HEK293 (cell line): Measurements from ENCODE around the gene ATP7B.

Experiments used
- CTCF ChIA-PET: fragments of 350-600 bp; formaldehyde crosslinking; extraction: SDS; loops from one replicate; lab custom pipeline; 2021; ENCODE audit warnings: antibody characterized with exemption; lab: Yijun Ruan, JAX
- POLR2A ChIA-PET: fragments of 300-600 bp; formaldehyde crosslinking; extraction: SDS; loops from one replicate; lab custom pipeline; 2020; ENCODE audit warnings: antibody characterized with exemption, inconsistent platforms; lab: Yijun Ruan, JAX
- H3K27ac ChIP-seq: fragments of 200-500 bp; sonication (Bioruptor generic); 2 replicates; pipeline ENCODE4 v1.5.1; 2014; ENCODE audit warnings: low read depth, low read length, control low read depth, inconsistent platforms; ENCODE audit errors: extremely low read depth
- H3K36me3 ChIP-seq, 2 experiments: fragments of 200-500 bp in 1 of 2; sonication (Bioruptor generic) in 1 of 2; 1 replicate in 1 of 2; 2 replicates in 1 of 2; pipeline ENCODE4 v1.5.1; 2014 to 2017; ENCODE audit warnings: inconsistent platforms in 2 of 2, low read length in 2 of 2; ENCODE audit not compliant: control insufficient read depth in 2 of 2, insufficient read depth in 1 of 2
- H3K4me1 ChIP-seq: fragments of 200-500 bp; sonication (Bioruptor generic); 2 replicates; pipeline ENCODE4 v1.5.1; 2014; ENCODE audit warnings: mild to moderate bottlenecking, low read length, inconsistent platforms; ENCODE audit not compliant: control insufficient read depth, insufficient read depth
- H3K4me3 ChIP-seq: 2 replicates; pipeline ENCODE4 v1.5.1; 2011; ENCODE audit warnings: low read depth, mild to moderate bottlenecking, control low read depth, low read length, moderate library complexity
- H3K9me3 ChIP-seq: fragments of 200-500 bp; sonication (Bioruptor generic); 2 replicates; pipeline ENCODE4 v1.5.1; 2014; ENCODE audit warnings: low read depth, low read length, inconsistent platforms; ENCODE audit not compliant: control insufficient read depth, insufficient read depth
- EGR2 ChIP-seq: fragments of 450-650 bp; formaldehyde crosslinking; IDR thresholded peaks from 2 replicates; pipeline ENCODE4 v1.5.1; 2016; ENCODE audit warnings: low read depth, missing biosample characterization, missing genetic modification characterization
- GLIS2 ChIP-seq: fragments of 450-650 bp; formaldehyde crosslinking; IDR thresholded peaks from 2 replicates; pipeline ENCODE4 v1.5.1; 2016; ENCODE audit warnings: missing biosample characterization, missing genetic modification characterization
- IKZF3 ChIP-seq: fragments of 450-650 bp; IDR thresholded peaks from 2 replicates; pipeline ENCODE4 v1.5.0; 2018; ENCODE audit warnings: missing biosample characterization, mild to moderate bottlenecking, missing genetic modification characterization, moderate library complexity
- KLF10 ChIP-seq: fragments of 450-650 bp; IDR thresholded peaks from 2 replicates; pipeline ENCODE4 v1.5.1; 2018; ENCODE audit warnings: missing biosample characterization, mild to moderate bottlenecking, missing genetic modification characterization
- OSR2 ChIP-seq: fragments of 450-650 bp; formaldehyde crosslinking; IDR thresholded peaks from 2 replicates; pipeline ENCODE4 v1.5.1; 2016; ENCODE audit warnings: missing biosample characterization, missing genetic modification characterization
- SP3 ChIP-seq: fragments of 450-650 bp; formaldehyde crosslinking; IDR thresholded peaks from 2 replicates; pipeline ENCODE4 v1.5.1; 2016; ENCODE audit warnings: missing biosample characterization, missing genetic modification characterization
- ZFP69B ChIP-seq: fragments of 450-650 bp; formaldehyde crosslinking; IDR thresholded peaks from 2 replicates; pipeline ENCODE4 v1.5.1; 2016; ENCODE audit warnings: missing biosample characterization, missing genetic modification characterization
- ZNF132 ChIP-seq: fragments of 450-650 bp; formaldehyde crosslinking; IDR thresholded peaks from 2 replicates; pipeline ENCODE4 v1.5.1; 2017; ENCODE audit warnings: missing biosample characterization, missing genetic modification characterization, borderline replicate concordance
- ZNF133 ChIP-seq: fragments of 450-650 bp; formaldehyde crosslinking; IDR thresholded peaks from 2 replicates; pipeline ENCODE4 v1.5.1; 2016; ENCODE audit warnings: missing biosample characterization, missing genetic modification characterization
- ZNF175 ChIP-seq: fragments of 450-650 bp; formaldehyde crosslinking; IDR thresholded peaks from 2 replicates; pipeline ENCODE4 v1.5.1; 2016; ENCODE audit warnings: missing biosample characterization, missing genetic modification characterization
- ZNF221 ChIP-seq: fragments of 450-650 bp; formaldehyde crosslinking; IDR thresholded peaks from 2 replicates; pipeline ENCODE4 v1.5.1; 2017; ENCODE audit warnings: missing biosample characterization, missing genetic modification characterization, borderline replicate concordance
- ZNF292 ChIP-seq: fragments of 450-650 bp; formaldehyde crosslinking; IDR thresholded peaks from 2 replicates; pipeline ENCODE4 v1.5.1; 2016; ENCODE audit warnings: low read depth, missing biosample characterization, missing genetic modification characterization, borderline replicate concordance
- ZNF350 ChIP-seq: fragments of 450-650 bp; formaldehyde crosslinking; IDR thresholded peaks from 2 replicates; pipeline ENCODE4 v1.5.0; 2017; ENCODE audit warnings: missing biosample characterization, mild to moderate bottlenecking, missing genetic modification characterization
- ZNF366 ChIP-seq: fragments of 450-650 bp; formaldehyde crosslinking; conservative IDR thresholded peaks from 2 replicates; pipeline ENCODE4 v1.5.1; 2016; ENCODE audit warnings: missing biosample characterization, missing genetic modification characterization
- ZNF48 ChIP-seq: fragments of 450-650 bp; formaldehyde crosslinking; IDR thresholded peaks from 2 replicates; pipeline ENCODE4 v1.5.1; 2016; ENCODE audit warnings: missing biosample characterization, missing genetic modification characterization
- ZNF514 ChIP-seq: fragments of 450-650 bp; formaldehyde crosslinking; IDR thresholded peaks from 2 replicates; pipeline ENCODE4 v1.5.1; 2016; ENCODE audit warnings: missing biosample characterization, missing genetic modification characterization
- ZNF549 ChIP-seq: fragments of 450-650 bp; IDR thresholded peaks from 2 replicates; pipeline ENCODE4 v1.5.1; 2018; ENCODE audit warnings: missing biosample characterization, missing genetic modification characterization, mild to moderate bottlenecking, inconsistent platforms, moderate library complexity
- ZNF555 ChIP-seq: fragments of 450-650 bp; formaldehyde crosslinking; conservative IDR thresholded peaks from 2 replicates; pipeline ENCODE4 v1.5.1; 2017; ENCODE audit warnings: missing biosample characterization, mild to moderate bottlenecking, missing genetic modification characterization, inconsistent platforms
- ZNF624 ChIP-seq: fragments of 450-650 bp; formaldehyde crosslinking; IDR thresholded peaks from 2 replicates; pipeline ENCODE4 v1.5.1; 2017; ENCODE audit warnings: missing biosample characterization, missing genetic modification characterization
- ZNF76 ChIP-seq: fragments of 450-650 bp; formaldehyde crosslinking; IDR thresholded peaks from 2 replicates; pipeline ENCODE4; 2016; ENCODE audit warnings: low read depth, missing biosample characterization, missing genetic modification characterization, borderline replicate concordance
- TF ChIP-seq, protein P1 (sequence below): fragments of 450-650 bp; formaldehyde crosslinking; IDR thresholded peaks from 2 replicates; pipeline ENCODE4 v1.5.1; 2016; ENCODE audit warnings: missing biosample characterization, missing genetic modification characterization
- TF ChIP-seq, protein P2 (sequence below): fragments of 450-650 bp; formaldehyde crosslinking; IDR thresholded peaks from 2 replicates; pipeline ENCODE4 v1.5.1; 2016; ENCODE audit warnings: missing biosample characterization, missing genetic modification characterization
- TF ChIP-seq, protein P3 (sequence below): fragments of 450-650 bp; formaldehyde crosslinking; IDR thresholded peaks from 2 replicates; pipeline ENCODE4 v1.5.1; 2016; ENCODE audit warnings: missing biosample characterization, missing genetic modification characterization
- TF ChIP-seq, protein P4 (sequence below): fragments of 450-650 bp; formaldehyde crosslinking; optimal IDR thresholded peaks from 2 replicates; pipeline ENCODE3; 2016; ENCODE audit warnings: missing biosample characterization, mild to moderate bottlenecking, missing genetic modification characterization

Gene ATP7B

DNA sequence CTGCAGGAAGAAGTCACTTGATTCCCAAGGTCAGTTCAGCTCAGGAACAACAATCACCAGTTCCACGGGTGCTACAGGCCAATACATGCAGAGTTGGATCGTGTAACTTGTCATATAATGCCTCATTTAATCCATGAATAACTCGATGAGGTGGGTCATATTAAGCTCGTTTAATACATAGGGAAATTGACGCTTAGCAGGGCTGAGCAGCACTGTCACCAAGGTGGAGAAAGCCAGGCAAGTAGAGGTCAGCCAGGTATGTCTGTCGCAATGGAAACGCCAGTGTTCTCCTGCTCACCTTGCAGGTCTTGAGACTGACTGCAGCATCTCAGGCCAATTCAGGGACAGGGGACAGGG lies 97.1 kb downstream of the ATP7B start:
- no peaks in the 10 kb centered on the region for H3K4me1 ChIP-seq
- no peaks in the 10 kb centered on the region for H3K36me3 ChIP-seq
- no peak overlapping the region for H3K4me3 ChIP-seq
- ChIA-PET CTCF (no interaction called here), POLR2A (no interaction called here)
- no peak overlapping the region for H3K27ac ChIP-seq
- no peak for TF ChIP-seq SP3 (tag by site-specific recombination)
- TF ChIP-seq, protein P1, sequence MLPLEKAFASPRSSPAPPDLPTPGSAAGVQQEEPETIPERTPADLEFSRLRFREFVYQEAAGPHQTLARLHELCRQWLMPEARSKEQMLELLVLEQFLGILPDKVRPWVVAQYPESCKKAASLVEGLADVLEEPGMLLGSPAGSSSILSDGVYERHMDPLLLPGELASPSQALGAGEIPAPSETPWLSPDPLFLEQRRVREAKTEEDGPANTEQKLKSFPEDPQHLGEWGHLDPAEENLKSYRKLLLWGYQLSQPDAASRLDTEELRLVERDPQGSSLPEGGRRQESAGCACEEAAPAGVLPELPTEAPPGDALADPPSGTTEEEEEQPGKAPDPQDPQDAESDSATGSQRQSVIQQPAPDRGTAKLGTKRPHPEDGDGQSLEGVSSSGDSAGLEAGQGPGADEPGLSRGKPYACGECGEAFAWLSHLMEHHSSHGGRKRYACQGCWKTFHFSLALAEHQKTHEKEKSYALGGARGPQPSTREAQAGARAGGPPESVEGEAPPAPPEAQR (tag by site-specific recombination): no peak
- TF ChIP-seq ZNF133 (tag by site-specific recombination): no peak
- TF ChIP-seq IKZF3 (tag by site-specific recombination): no peak
- TF ChIP-seq ZNF292 (tag by site-specific recombination): no peak
- no peak for TF ChIP-seq ZNF366 (tag by site-specific recombination)
- TF ChIP-seq ZNF48: no peak
- TF ChIP-seq ZNF549: no peak
- TF ChIP-seq, protein P2, sequence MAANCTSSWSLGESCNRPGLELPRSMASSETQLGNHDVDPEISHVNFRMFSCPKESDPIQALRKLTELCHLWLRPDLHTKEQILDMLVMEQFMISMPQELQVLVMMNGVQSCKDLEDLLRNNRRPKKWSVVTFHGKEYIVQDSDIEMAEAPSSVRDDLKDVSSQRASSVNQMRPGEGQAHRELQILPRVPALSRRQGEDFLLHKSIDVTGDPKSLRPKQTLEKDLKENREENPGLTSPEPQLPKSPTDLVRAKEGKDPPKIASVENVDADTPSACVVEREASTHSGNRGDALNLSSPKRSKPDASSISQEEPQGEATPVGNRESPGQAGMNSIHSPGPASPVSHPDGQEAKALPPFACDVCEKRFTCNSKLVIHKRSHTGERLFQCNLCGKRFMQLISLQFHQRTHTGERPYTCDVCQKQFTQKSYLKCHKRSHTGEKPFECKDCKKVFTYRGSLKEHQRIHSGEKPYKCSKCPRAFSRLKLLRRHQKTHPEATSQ (tag by site-specific recombination): no peak
- TF ChIP-seq ZNF76 (tag by site-specific recombination): no peak
- no peak for TF ChIP-seq GLIS2
- TF ChIP-seq ZNF221 (tag by site-specific recombination): no peak
- TF ChIP-seq ZFP69B: no peak
- TF ChIP-seq ZNF350: no peak
- no peaks in the 10 kb centered on the region for H3K9me3 ChIP-seq

DNA sequence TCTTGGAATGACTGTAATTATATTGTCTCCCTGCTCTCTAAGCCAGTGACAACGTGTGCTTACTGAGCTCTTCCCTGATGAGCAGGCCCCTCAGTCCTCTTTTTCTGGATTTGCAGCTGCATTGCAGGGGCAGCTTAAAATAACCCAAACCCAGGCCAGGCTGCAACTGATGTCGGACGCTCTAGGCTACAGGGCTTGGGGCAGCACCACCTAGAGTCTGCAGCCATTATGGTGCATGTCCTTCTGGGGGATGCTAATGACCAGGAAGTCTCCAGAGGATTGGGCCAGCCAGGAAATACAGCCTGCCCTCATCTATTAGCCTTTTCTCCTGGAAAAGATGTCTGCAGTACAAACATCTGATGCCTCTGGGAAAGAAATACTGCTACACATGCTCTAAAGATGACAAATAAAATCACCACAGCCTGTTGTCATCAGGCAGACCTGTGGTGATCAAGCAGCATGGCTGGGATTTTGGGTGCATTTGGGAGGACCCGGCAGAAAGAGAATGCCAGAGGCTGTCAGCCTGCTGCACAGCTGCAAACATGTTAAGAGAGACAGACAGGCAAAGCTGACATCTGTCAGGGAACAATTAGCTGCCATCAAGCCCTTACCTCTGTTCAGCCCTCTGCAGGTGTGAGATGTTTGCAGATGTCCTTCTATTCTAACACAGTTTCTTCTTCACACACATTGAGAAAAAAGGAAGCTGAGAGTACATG lies 97.7 kb downstream of the ATP7B start:
- H3K36me3 ChIP-seq: no peaks in the 10 kb centered on the region
- no peak overlapping the region for H3K27ac ChIP-seq
- H3K4me1 ChIP-seq: no peaks in the 10 kb centered on the region
- CTCF ChIA-PET: interaction anchor here (0.6 to 0.7 kb wide), 2 partner anchors 18 to 196 kb away, joined by 3 read pairs; no protein-coding TSS in a partner anchor
- no peak overlapping the region for H3K4me3 ChIP-seq
- POLR2A ChIA-PET: no interaction called here
- H3K9me3 ChIP-seq: no peaks in the 10 kb centered on the region
- TF ChIP-seq ZNF175 (tag by site-specific recombination) (no peak), SP3 (tag by site-specific recombination) (no peak)

DNA sequence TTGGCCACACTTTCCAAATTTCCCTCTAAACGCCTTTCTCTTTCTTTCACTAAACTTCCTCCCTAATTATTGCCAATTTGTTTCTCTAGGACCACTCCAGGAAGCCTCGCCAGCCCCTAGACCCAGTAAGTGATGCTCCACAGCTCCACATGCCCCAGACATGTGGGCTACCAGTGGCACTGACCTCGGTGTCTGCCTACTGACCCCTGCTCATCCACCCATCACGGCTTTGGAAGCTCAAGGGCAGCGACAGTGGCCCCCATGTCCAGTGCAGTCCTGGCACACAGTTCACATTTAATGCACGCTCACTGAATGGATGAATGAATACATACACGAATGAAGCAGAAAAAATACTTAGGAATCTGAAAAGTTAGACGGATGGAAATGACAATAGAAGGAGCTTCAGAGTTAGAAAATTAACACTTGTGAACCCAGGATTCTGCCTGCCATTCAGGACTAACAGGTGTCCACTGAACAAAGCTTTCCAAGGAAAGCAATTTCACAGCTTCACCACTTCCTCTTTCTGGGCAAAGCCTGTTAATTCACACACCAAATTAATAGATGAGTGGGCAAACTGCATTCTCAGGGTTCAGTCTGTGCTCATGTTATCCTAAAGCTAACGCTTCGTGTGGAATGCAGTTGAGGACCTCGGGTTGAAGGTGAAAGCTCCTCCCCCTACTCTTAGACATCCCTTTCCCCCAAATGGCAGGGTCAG lies 98.6 kb downstream of the ATP7B start:
- CTCF ChIA-PET: interaction anchor here (0.6 to 0.7 kb wide), 2 partner anchors 17 to 197 kb away, joined by 3 read pairs; no protein-coding TSS in a partner anchor
- POLR2A ChIA-PET: no interaction called here
- H3K4me3 ChIP-seq: no peak overlapping the region
- no peak overlapping the region for H3K27ac ChIP-seq
- no peaks in the 10 kb centered on the region for H3K36me3 ChIP-seq
- H3K9me3 ChIP-seq: no peaks in the 10 kb centered on the region
- H3K4me1 ChIP-seq: no peaks in the 10 kb centered on the region
- TF ChIP-seq ZNF514: no peak
- TF ChIP-seq OSR2 (tag by site-specific recombination): no peak
- TF ChIP-seq EGR2: no peak
- no peak for TF ChIP-seq ZNF132
- TF ChIP-seq, protein P3, sequence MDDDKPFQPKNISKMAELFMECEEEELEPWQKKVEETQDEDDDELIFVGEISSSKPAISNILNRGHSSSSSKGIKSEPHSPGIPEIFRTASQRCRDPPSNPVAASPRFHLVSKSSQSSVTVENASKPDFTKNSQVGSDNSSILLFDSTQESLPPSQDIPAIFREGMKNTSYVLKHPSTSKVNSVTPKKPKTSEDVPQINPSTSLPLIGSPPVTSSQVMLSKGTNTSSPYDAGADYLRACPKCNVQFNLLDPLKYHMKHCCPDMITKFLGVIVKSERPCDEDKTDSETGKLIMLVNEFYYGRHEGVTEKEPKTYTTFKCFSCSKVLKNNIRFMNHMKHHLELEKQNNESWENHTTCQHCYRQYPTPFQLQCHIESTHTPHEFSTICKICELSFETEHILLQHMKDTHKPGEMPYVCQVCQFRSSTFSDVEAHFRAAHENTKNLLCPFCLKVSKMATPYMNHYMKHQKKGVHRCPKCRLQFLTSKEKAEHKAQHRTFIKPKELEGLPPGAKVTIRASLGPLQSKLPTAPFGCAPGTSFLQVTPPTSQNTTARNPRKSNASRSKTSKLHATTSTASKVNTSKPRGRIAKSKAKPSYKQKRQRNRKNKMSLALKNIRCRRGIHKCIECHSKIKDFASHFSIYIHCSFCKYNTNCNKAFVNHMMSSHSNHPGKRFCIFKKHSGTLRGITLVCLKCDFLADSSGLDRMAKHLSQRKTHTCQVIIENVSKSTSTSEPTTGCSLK (tag by site-specific recombination): no peak
- TF ChIP-seq KLF10: no peak
- no peak for TF ChIP-seq ZNF555
- TF ChIP-seq ZNF624 (tag by site-specific recombination): no peak
- TF ChIP-seq, protein P4, sequence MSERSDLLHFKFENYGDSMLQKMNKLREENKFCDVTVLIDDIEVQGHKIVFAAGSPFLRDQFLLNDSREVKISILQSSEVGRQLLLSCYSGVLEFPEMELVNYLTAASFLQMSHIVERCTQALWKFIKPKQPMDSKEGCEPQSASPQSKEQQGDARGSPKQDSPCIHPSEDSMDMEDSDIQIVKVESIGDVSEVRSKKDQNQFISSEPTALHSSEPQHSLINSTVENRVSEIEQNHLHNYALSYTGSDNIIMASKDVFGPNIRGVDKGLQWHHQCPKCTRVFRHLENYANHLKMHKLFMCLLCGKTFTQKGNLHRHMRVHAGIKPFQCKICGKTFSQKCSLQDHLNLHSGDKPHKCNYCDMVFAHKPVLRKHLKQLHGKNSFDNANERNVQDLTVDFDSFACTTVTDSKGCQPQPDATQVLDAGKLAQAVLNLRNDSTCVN (tag by site-specific recombination): no peak
